NK-92 treated with Interleukin-12 subunit alpha and Interleukin-12 subunit beta, amount 100 ng/mL, for 24 hours (cell line): ENCODE data around the gene PRKN.

Experiments
- DNase-seq: peaks from one replicate; lab custom pipeline; 2025; lab: John Stamatoyannopoulos, UW

PRKN gene

DNA sequence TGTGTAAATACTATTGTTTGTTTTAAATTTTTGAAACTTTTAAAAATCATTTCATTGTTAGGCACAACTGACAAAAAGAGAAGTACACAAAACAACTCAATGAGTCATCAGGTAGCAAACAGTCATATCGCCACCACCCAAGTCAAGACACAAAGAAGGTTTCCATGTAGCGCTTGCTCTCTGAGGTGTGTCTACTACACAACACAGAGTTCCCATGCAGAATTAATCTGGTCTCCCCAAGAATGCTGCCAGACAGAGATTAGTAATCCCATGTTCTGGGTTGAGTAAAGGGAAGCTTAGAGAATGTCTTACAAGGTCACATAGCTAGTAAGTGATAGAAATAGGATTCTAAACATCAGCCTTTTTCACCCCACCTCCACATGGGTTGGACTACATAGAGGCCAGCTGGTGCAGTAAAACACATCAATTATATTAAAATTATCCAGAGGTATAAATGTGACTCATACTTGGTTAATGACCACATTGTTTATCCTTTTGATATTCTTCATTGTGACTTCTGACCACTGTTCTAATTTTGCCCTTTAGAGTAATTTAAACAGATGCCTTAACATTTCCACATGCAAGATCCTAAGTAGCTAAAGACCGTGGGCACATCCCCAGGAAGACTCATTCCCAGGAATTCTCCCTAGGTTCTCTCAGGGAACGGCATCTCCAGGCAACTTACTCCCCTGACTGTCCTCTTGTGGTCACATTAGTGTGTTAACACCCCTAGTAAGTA lies 413.5 kb downstream of the PRKN start:
- DNase-seq: no peak

DNA sequence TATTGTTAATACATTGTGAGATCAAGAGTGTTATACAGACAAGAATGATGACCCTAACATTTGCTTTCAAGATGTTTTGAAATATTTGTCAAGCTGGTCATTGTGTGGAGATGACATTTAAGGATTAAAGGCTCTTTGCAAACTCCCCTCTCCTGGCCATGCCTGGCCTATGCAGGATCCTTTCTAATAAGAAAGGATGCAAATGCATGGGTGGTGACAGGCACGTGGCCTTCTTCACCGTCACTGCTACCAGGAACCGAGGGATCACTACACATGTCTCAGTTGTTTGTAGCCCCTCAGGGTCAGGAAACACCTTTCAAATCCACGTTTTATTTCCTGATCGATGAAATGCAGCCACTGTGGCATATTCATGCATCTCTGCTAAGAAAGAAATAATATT lies 419.7 kb downstream of the PRKN start:
- DNase-seq: no peak

DNA sequence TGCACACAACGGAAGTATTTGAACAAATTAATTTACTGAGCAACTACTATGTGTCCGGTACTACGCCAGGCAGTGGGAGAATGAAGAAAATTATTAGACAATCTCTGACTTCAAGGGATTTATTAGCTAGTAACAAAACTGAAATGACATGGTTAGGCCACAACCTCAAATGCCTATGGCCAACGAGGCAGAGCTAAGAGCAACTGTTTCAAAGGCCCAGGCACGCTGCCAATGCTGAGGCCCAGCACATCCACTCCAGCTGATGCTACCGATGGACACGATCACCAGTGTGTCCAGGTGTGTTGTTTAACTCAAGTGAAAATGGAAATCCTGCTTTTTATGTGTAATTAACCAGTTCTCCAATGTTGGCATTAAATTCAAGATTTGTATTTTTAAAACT lies 420.9 kb downstream of the PRKN start:
- no peak for DNase-seq

DNA sequence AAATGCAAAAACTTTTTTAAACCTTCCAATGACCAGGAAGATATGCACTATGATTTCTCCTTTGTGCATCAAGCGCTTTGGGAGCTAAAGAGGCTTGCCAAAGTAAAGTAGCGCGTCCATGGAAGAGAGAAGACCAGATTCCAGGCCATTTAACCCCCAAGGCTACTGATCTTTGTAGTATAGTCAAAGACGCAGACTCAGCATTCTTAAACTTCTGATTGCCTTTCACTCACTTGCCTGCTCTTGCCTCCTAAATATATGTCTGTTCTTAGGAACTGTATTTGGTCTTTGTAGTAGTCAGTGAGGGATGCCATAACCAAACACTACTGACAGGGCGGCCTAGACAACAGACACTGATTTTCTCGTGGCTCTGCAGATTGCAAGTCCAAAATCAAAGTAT lies 426.4 kb downstream of the PRKN start:
- no peak for DNase-seq

DNA sequence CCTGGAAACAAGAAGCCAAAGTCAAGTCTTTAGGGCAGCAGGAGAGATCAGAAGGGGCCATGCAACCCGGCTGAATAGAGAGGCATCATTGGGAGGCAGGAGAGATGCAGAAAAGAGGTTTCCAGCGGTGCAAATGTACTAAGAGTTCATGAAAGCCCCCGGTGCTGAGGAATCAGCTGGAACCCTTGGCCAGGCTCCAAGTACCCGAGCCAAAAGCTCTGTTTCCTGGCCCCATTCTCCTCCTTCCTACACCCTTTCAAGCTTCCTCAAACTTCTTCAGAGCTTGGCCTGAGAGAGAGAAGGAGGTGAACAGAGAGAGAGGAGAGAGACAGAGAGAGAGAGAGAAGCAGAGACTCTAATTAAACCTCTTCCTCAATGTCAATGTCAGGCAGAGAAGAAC lies 433.5 kb downstream of the PRKN start:
- DNase-seq: no peak

DNA sequence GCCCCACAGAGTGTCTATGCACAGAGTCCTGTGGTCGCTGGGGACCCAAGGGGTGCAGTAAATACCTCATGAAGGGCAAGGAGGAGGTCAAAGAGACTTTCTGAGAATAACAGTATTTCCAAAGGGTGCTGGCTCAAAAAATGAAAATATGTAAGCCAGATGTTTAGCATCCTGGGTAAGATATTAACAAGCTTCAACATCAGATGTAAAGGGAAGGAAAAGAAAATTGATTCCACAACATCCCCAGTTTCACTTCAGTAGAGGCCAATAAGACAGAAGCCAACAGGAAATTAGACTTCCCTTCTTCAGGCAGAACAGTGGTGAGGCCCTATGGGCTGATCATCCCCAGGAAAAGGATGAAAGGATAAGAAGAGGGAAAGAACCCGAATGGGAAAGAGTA lies 434.7 kb downstream of the PRKN start:
- no peak for DNase-seq

DNA sequence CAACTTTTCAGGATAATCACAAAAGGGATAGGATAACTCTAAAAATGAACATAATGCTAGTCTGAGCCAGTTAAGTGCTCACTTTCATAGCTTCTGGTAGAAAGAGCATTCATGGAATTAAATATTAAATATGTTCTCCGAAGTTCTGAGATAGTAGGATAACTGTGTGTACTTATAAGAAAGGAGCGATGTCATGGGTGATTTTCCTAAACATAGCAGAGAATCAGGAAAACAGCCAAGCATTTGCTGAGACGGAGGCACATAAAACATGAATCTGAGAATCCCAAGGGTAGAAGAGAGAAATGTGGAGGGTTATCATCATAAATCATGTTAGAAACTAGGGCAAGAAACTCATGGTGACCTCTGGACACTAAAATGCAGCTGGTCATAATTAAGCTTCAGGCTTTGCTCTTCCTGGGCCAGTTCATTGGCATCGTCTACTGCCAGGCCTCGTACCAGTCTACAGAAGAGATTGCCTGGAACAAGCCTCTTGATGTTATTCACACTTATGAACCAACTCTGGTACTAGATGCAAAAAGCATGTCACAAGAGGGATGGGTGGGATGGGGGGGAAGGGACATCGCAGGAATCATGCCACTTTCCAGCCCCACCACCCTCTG lies 436.6 kb downstream of the PRKN start:
- no peak for DNase-seq

DNA sequence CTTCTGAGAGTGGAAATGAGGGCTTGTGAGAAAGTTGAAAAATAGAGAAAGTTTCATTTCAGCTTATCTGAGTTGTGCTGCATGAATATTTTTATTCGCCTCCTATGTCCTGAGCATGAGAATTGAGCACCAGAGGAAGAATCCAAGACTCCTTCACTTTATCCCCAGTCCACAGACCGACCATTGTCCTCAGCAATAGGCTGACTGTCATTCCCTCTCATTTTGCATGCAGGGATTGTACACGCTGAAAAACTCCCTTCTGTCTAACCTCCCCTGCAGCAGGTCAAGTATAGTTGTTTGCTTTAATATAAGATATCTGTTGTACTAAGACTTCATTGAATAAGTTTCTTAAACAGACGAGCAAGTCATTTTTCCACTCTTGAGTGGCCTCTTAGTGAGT lies 437.6 kb downstream of the PRKN start:
- DNase-seq: no peak

DNA sequence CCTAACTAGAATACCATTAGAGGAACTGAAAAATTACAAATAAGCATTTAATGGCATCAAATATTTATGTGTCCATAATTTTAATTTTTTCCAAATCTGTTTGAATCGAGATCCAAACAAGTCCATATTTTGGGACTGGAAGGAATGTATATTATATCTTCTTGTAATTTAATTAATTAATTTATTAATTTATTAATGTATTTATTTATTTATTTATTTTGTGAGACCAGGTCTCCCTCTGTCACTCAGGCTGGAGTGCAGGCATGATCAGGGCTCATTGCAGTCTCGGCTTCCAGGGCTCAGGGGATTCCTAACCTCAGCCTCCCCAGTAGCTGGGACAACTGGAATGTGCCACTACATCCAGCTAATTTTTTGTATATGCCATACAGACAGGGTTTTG lies 453.6 kb downstream of the PRKN start:
- DNase-seq: no peak

DNA sequence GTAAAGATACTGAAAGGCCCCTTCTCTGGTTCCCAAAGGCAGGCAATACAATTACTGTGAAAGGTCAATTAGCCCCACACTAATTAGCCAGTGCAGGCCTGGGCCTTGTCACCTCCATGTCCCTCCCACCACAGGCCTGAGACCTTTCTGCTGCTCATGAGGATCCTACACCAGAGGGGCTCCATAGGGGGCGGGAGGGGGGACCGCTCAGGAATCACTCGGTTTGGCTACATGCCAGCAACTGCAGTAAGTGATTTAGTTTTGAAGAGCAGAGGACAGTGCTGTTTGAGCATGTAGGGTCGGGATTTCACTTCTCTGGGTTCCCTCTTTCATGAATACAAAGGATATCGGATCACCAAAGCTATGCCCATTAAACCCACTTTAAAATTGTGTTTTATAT lies 455.6 kb downstream of the PRKN start:
- no peak for DNase-seq

DNA sequence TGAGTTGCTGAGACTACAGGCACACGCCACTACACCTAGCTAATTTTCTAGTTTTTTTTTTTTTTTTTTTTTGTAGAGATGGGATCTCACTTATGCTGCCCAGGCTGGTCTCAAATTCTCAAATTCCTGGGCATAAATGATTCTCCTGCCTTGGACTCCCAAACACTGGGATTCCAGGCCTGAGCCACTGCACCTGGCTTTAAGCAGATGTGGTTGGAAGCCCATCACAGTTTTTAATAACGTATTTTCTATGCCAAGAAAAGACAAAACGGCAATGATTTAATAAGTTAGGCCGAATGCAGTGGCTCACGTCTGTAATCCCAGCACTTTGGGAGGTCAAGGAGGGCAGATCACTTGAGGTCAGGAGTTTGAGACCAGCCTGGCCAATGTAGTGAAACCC lies 456.6 kb downstream of the PRKN start:
- no peak for DNase-seq

DNA sequence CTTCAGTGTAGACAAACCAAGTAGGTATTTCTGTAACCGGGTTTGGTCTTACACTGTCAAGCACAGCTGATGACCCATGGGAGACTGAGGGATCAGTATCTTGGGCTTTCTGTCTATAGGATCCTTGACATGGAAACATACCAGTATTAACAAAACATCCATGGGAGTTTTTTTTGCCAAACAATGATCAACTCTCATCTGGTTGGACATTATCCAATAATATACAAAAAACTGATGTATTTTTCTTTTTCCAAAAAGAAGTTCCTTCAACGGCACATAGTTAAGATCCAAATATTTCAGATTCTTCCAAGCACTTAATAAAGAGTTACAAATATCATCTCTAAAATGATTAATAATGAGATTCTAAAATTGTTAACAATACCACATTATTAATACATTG lies 459.9 kb downstream of the PRKN start:
- DNase-seq: no peak

DNA sequence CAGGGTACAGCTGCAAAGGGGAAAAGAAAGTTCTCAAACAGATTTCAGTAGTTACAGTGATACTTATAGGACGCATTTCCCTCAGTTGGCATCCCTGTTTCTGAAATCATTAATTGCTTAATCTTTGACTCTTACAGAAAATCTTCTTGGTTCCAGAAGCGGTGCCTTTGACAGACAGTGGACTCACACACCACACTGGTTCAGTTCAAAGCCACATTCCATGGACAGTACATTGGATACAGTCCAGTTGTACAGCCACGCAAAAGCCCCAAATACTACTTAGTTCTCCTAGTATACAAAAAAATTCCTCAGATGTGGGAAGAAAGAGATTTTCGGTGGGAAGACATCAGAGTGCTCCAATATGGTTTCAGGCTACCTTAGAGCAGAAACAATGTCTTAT lies 460.4 kb downstream of the PRKN start:
- no peak for DNase-seq

DNA sequence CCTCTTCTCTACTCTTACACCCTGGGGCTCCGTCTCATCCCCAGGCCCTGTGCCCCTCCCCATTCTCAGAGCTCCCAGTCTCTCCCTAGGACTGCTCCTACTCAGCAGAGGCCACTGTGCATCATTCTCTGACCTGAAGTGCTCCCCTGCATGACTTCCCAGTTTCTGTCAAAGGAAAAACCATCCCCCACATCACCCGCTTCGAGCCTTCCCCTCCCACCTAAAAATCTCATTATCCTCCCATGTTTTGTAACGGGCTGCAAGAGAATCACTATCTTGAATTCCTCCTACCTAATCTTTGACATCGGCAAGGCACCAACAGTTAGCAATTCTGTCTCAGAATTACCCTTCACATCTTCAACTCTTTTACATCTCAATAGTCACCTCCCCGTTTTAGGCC lies 463.0 kb downstream of the PRKN start:
- no peak for DNase-seq

DNA sequence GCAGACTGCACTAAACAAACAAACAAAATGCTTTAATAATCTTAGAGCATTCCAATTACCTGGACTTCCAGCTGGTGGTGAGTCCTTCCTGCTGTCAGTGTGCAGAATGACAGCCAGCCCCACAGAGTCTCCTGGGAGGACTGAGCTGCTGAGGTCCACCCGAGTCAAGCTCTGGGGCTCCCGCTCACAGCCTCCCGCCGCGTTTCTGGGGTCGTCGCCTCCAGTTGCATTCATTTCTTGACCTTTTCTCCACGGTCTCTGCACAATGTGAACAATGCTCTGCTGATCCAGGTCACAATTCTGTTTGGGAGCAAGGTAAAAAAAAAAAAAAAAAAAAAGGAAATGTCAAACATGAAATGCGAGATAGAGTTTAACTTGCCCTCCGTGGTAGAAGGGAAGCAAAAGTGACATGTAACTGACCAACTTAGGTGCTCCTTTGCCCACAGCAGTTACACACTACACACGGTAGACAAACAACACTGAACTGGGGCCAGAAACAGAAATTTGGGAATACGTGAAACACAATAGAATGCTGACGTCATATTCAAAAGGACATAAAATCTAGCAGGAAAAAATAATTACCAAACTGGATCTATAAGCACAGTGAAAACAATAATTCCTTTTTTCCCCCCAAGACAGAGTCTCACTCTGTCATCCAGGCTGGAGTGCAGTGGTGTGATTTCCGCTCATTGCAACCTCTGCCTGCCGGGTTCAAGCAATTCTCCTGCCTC lies 464.9 kb downstream of the PRKN start:
- no peak for DNase-seq

DNA sequence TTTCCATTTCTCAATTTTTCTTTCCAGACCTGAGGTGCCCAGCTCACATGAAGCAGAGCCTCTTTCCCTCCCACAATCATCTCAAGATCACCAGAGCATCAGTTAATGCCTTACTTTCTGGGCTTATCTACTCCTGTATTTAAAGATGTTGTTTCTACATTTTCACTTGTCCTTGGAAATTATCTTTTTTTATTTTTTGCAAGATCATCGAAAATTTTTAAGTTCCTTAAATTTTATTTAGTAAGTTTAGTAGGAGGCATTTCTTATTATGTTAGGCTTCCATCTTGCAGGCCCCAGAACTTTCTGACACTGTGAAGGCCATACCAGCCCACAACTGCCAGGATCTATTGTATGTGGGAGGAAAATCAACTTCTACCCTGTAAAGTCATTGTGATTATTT lies 466.0 kb downstream of the PRKN start:
- no peak for DNase-seq

DNA sequence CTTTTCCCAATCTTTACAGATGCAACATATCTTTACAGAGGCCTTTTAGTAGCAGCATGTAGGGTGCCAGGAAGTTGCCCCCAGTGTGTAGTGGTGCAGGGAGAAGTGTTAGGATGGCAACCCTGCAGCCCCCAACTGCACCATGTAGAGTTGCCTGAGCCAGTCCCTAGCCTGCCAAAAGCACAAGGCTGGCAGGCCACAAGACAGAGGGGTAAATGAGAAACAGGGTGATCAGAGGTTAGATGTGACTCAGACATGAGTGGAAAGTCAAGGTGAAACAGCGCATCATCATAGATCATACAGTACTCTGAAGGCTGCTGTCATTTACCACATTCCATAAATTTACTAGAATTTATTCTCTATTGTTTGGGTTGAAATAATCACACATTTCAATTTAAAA lies 467.5 kb downstream of the PRKN start:
- DNase-seq: no peak

DNA sequence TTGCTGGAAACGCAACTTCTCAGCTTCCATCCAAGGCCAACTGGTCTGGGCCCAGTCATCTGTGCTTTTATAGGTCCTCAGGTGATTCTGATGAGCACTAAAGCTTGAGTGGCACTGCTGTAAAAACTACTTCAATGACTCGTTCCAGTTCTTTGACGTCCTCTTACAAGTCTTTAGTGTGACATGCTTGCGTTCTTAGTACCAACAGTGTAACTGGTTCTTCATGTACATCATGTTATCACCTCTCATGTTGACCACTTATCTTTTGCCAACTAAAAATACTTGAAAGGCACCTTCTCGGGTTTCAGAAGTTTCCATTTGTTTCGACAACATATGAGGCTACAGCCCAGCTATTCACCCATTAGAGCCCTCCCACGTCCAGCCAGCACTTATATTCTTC lies 468.9 kb downstream of the PRKN start:
- no peak for DNase-seq

DNA sequence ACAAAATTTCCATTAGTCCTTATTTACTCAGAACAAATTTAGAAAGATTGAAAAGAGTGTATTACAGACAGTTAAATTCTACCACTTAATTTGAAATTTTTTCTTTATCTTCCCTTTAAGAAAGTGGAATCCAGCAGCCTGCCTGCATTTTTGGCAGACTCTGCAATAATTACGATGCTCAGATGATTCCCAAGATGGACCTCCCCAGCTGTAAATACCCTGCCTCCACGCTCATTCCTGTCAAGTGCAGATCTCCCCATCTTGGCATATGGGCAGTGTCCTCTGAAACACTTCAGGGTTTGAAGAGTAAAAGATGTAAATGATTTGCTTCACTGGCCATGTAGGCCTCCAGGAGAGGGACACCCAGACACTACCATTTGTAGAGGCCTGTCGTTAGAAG lies 471.2 kb downstream of the PRKN start:
- DNase-seq: no peak

DNA sequence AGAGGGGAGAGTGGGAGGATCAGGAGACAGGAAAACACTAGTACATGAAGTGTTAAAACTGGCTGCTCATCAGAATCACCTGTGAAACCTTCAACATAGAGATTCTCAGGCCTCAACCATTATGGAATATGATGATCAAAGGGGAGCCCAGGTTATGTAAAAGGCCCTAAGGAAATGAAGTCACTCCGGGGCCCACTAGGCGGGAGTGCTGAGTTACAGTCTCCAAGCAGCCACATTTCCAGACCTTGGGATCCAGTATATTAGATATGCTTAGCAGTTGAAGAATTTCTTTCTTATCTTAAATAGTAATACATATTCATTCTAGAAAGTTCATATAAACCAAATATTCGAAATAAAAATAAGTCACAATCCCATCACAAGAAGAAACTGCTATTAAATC lies 476.3 kb downstream of the PRKN start:
- no peak for DNase-seq

DNA sequence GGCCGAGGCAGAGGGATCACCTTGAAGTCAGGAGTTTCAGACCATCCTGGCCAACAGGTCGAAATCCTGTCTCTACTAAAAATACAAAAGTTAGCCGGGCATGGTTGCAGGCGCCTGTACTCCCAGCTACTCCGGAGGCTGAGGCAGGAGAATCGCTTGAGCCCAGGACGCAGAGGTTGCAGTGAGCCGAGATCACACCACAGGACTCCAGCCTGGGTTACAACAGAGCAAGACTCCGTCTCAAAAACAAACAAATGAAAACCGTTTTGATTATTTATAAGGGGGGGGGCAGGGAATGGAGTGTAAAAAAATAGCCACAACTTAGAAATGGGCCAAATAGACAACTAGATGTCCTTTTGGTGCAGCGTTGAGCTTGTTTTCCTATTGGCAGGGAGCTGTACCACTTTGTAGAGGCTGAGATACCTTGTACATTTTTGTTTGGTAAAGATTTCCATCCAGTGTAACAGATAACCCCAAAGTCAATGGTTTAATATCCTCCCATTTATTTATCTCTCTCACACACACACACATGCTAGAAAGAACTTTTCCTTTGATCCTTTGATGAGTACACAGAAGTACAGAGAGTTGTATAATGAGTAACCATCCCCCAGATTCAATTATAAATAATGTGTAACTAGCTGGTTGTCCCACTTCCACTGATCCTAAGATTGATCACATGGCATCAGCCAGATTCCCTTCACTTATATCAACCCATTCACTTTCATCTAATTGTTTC lies 477.5 kb downstream of the PRKN start:
- DNase-seq: no peak

DNA sequence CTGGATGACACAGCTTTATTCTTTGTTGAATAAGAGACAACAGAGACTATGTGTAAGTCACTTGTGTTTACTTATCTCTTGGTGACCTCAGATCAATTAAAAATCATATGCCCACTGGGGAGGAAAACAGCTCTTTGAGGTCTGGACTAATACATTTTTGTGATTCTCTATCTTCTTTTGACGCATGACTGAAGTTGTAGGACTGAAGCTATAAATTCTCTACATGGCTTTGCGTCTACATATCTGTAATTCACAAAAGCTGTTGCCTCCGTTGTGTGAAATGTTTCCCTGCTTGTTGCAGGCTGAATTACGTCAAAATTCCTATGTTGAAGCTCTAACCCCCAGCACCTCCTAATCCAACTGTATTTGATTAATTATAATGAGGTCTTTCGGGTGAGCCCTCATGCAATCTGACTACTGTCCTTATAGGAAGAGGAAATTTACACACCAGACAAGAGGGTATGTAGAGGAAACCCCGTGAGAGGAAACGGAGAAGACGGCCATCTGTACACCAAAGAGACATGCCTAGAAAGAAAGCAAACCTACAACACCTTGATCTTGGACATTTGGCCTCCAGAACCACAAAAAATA lies 481.6 kb downstream of the PRKN start:
- DNase-seq: no peak
